ENCODE data around the gene NPHP4.

DNA sequence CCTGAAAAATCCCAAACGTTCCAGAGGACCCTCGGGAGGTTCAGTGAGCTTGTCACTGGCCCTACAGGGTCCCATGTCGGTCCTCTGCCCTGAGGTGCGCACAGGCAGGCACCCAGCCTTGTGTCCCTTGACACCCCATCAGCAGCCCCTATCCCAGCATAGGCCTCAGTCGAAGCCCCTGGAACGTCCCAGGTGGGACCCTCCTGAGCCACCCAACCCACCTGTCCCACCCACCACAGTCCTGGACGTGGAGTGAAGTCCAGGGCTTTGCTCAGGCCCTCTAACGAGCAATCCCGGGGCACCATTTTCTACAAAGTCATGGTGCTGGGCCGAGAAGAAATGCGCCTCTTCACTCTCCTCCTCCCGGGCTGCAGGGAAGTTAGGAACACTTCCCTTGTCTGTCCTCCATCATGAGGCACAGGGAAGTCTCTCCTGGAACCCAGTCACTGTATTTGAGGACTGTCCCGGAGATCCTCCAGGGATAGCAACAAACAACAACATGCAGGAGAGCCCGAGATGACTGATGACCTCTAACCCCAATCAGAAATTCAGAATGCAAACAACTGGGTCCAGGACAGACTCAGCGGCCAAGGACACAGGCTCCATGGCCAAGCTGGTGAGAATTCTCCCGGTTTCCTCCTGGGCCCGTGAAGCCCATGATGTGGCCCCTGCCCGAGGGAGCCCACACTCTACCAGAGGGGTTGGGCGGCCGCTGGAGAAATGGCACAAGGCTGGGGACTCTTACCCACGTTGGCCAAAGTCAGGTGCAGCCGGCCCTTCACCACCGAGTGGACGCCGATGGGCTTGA, 105.5 kb downstream of the NPHP4 start:
- TF ChIP-seq EZH2 (IDR thresholded peaks at IDR 0.05): no peak
- TF ChIP-seq POLR2AphosphoS5 (IDR thresholded peaks at IDR 0.05; ENCODE audit: borderline replicate concordance, low read depth, low read length): no peak

Measured in SK-N-MC (cell line).